Measurements from ENCODE around the gene ENPP3. TPM values are rescaled to one million over a fixed set of nuclear protein-coding genes. Genes with fewer than 3 reads are reported as not detected.

Gene ENPP3
- total and polyA plus RNA-seq, 2 of the 13 experiments (the other 11 are each of a cell fraction or from before 2014, with no cell fraction given), result 40.0 to 75.4 TPM

DNA sequence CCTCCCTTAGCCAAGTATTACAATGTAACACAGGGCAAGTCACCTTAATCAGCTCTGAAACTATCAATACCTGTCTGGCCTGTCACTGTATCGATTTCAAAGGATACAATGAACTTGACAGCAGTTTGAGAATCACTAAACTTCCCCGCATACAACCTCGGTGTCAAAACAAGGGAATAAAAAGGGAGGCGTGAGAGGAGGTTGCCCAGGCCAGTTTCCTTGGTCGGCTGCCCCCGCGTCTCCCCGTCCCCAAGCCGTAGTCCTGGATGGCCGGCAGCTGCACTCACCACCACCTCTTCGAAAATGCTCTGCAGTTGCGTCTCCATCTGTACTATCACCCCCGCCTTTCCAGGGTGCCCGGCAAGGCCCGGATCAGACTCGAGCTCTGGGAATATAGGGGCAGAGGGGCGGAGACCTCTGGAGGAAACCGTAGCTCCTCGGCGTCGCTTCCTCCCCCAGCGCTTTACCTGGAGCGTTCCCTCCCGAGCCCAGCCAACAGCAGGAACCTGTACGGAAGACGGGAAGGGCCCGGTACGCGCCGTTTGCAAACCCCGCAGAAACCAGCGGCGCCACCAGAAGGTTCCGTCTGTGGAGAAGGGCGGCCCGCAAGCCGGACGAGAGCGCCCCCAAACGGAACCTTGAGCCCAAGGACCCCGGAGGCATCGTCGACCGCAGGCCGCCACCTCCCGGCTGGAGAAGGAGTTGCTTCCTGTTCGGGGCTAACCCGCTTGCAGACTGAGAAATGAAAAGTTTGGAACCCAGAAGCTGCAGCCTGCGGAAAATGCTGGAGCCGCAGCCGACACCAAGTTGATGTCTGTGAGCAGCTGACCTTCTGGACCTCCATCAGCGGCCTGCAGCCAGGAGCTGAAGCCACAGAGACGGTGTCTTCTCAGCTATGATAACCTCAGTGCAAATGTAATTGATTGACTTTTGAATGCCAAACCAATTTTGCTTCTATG lies 9.1 kb upstream of the ENPP3 start, which contains the start of gene MED23 (continued):
- TF ChIP-seq, protein P1, sequence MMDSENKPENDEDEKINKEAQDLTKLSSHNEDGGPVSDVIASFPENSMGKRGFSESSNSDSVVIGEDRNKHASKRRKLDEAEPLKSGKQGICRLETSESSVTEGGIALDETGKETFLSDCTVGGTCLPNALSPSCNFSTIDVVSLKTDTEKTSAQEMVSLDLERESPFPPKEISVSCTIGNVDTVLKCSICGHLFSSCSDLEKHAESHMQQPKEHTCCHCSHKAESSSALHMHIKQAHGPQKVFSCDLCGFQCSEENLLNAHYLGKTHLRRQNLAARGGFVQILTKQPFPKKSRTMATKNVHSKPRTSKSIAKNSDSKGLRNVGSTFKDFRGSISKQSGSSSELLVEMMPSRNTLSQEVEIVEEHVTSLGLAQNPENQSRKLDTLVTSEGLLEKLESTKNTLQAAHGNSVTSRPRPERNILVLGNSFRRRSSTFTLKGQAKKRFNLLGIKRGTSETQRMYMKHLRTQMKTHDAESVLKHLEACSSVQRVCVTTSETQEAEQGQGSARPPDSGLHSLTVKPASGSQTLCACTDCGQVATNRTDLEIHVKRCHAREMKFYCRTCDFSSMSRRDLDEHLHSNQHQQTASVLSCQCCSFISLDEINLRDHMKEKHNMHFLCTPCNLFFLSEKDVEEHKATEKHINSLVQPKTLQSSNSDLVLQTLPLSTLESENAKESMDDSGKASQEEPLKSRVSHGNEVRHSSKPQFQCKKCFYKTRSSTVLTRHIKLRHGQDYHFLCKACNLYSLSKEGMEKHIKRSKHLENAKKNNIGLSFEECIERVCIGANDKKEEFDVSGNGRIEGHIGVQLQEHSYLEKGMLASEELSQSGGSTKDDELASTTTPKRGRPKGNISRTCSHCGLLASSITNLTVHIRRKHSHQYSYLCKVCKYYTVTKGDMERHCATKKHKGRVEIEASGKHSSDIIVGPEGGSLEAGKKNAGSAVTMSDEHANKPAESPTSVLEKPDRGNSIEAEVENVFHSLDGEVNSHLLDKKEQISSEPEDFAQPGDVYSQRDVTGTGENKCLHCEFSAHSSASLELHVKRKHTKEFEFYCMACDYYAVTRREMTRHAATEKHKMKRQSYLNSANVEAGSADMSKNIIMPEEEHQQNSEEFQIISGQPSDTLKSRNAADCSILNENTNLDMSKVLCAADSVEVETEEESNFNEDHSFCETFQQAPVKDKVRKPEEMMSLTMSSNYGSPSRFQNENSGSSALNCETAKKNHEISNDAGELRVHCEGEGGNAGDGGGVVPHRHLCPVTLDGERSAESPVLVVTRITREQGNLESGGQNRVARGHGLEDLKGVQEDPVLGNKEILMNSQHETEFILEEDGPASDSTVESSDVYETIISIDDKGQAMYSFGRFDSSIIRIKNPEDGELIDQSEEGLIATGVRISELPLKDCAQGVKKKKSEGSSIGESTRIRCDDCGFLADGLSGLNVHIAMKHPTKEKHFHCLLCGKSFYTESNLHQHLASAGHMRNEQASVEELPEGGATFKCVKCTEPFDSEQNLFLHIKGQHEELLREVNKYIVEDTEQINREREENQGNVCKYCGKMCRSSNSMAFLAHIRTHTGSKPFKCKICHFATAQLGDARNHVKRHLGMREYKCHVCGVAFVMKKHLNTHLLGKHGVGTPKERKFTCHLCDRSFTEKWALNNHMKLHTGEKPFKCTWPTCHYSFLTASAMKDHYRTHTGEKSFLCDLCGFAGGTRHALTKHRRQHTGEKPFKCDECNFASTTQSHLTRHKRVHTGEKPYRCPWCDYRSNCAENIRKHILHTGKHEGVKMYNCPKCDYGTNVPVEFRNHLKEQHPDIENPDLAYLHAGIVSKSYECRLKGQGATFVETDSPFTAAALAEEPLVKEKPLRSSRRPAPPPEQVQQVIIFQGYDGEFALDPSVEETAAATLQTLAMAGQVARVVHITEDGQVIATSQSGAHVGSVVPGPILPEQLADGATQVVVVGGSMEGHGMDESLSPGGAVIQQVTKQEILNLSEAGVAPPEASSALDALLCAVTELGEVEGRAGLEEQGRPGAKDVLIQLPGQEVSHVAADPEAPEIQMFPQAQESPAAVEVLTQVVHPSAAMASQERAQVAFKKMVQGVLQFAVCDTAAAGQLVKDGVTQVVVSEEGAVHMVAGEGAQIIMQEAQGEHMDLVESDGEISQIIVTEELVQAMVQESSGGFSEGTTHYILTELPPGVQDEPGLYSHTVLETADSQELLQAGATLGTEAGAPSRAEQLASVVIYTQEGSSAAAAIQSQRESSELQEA (CRISPR knock-in tag; IDR thresholded peaks at IDR 0.05; ENCODE audit: not compliant biosample characterization), result peak; percentile 98
- TF ChIP-seq ZFP62 (CRISPR knock-in tag; IDR thresholded peaks at IDR 0.05) (peak; percentile 94; the same call in 1 of the 2 replicates), RARG (CRISPR knock-in tag; IDR thresholded peaks at IDR 0.05; ENCODE audit: low read depth) (peak; percentile 91; the same call in 1 of the 2 replicates), ZFP1 (CRISPR knock-in tag; IDR thresholded peaks at IDR 0.05) (peak; percentile 99), NR2F6 (IDR thresholded peaks at IDR 0.05) (peak; percentile 46; the same call in 1 of the 2 replicates), NR2F6 (CRISPR knock-in tag; IDR thresholded peaks at IDR 0.05) (peak; percentile 84), GFI1 (CRISPR knock-in tag; IDR thresholded peaks at IDR 0.05; ENCODE audit: borderline replicate concordance) (peak; percentile 91), ZBTB38 (CRISPR knock-in tag; IDR thresholded peaks at IDR 0.05) (peak; percentile 96), ZKSCAN8 (CRISPR knock-in tag; IDR thresholded peaks at IDR 0.05; ENCODE audit: borderline replicate concordance) (peak; percentile 99), FOXJ3 (CRISPR knock-in tag; IDR thresholded peaks at IDR 0.05; ENCODE audit: borderline replicate concordance) (peak; percentile 96), MLLT10 (CRISPR knock-in tag; IDR thresholded peaks at IDR 0.05) (0 out of 2 replicates have a peak, but pooled peaks have one; percentile 32), NFKBIZ (CRISPR knock-in tag; IDR thresholded peaks at IDR 0.05) (peak; percentile 97; the same call in 1 of the 2 replicates), ZNF136 (CRISPR knock-in tag; IDR thresholded peaks at IDR 0.05; ENCODE audit: low read depth) (peak; percentile 99), ATRX (CRISPR knock-in tag; IDR thresholded peaks at IDR 0.05; ENCODE audit: borderline replicate concordance) (no peak), RELA (CRISPR knock-in tag; IDR thresholded peaks at IDR 0.05) (peak; percentile 93), PPARG (CRISPR knock-in tag; conservative IDR thresholded peaks at IDR 0.05) (peak; percentile 88), PHB2 (IDR thresholded peaks at IDR 0.05; ENCODE audit: partially characterized antibody) (no peak)
